B cell (primary cell): ENCODE results near the gene HOXD8. TPM values are rescaled to one million over a fixed set of nuclear protein-coding genes. Genes with fewer than 3 reads are reported as not detected.

ENCODE experiments used
- ATAC-seq: fragments of 200-7000 bp; cut with Tn5 transposase; one replicate; pipeline ENCODE4 v1.10.0; 2021; ENCODE audit warnings: low read depth, mild to moderate bottlenecking, moderate number of reproducible peaks, moderate library complexity
- CTCF ChIA-PET: fragments of 350-600 bp; sonication (Branson Sonifier 250); formaldehyde crosslinking; loops from one replicate; lab custom pipeline; 2021; ENCODE audit warnings: antibody characterized with exemption, inconsistent platforms; lab: Charles Lee
- POLR2A ChIA-PET: fragments of 350-600 bp; sonication (Branson Sonifier 250); formaldehyde crosslinking; loops from one replicate; lab custom pipeline; 2021; ENCODE audit warnings: antibody characterized with exemption; lab: Charles Lee
- DNase-seq: peaks from one replicate; pipeline ENCODE4 v3.0.0; 2013
- H2AFZ ChIP-seq: 2 replicates; pipeline ENCODE4 v1.6.1; 2012; ENCODE audit warnings: mild to moderate bottlenecking, low read depth, low read length; ENCODE audit not compliant: insufficient read depth, poor library complexity, severe bottlenecking
- H3K27ac ChIP-seq, 2 donors: 1 replicate in 1 of 2; 2 replicates in 1 of 2; pipeline ENCODE4 v1.5.1; 2012 to 2013; ENCODE audit warnings: low read length in 2 of 2, mild to moderate bottlenecking in 2 of 2, moderate library complexity in 1 of 2
- H3K27me3 ChIP-seq, 4 experiments: fragments of 200-600 bp in 1 of 4; sonication (generic) in 1 of 4; replicated peaks in 1 of 4; 1 replicate in 2 of 4; 2 replicates in 2 of 4; pipeline versions ENCODE4 v1.6.1 to v1.7.0; 2013 to 2016; ENCODE audit warnings: low read length in 3 of 4, mild to moderate bottlenecking in 2 of 4, mixed read lengths in 1 of 4, moderate library complexity in 1 of 4; ENCODE audit not compliant: insufficient read depth in 4 of 4, control insufficient read depth in 3 of 4; ENCODE audit errors: control extremely low read depth in 1 of 4
- H3K36me3 ChIP-seq, 2 experiments: replicated peaks in 1 of 2; 1 replicate in 1 of 2; 2 replicates in 1 of 2; pipeline versions ENCODE4 v1.6.1 to v1.7.1; 2013; ENCODE audit warnings: low read length in 1 of 2; ENCODE audit not compliant: insufficient read depth in 2 of 2, control insufficient read depth in 1 of 2; ENCODE audit errors: control extremely low read depth in 1 of 2, extremely low read depth in 1 of 2
- H3K4me1 ChIP-seq, 2 donors: fragments of 200-600 bp in 1 of 2; sonication (generic) in 1 of 2; 1 replicate in 1 of 2; 2 replicates in 1 of 2; pipeline versions ENCODE4 v1.5.1 to v1.6.1; 2013 to 2017; ENCODE audit warnings: low read length in 2 of 2; ENCODE audit not compliant: control insufficient read depth in 2 of 2, insufficient read depth in 2 of 2
- H3K4me2 ChIP-seq: replicated peaks from 2 replicates; pipeline ENCODE3; 2012; ENCODE audit warnings: mild to moderate bottlenecking, low read depth, low read length; ENCODE audit not compliant: poor library complexity, severe bottlenecking
- H3K4me3 ChIP-seq, 5 experiments: fragments of 200-600 bp in 1 of 5; sonication (generic) in 1 of 5; 1 replicate in 3 of 5; 2 replicates in 2 of 5; pipeline versions ENCODE4 v1.5.1 to v1.7.0; 2011 to 2016; ENCODE audit warnings: low read length in 4 of 5, mild to moderate bottlenecking in 4 of 5, low read depth in 2 of 5, control low read depth in 1 of 5, moderate library complexity in 1 of 5; ENCODE audit not compliant: insufficient read depth in 1 of 5; ENCODE audit errors: control extremely low read depth in 1 of 5, extremely low read depth in 1 of 5
- H3K79me2 ChIP-seq: fragments of 200-600 bp; sonication (generic); one replicate; pipeline ENCODE4 v1.6.0; 2016; ENCODE audit warnings: low read length; ENCODE audit not compliant: control insufficient read depth, insufficient read depth
- H3K9ac ChIP-seq: fragments of 200-600 bp; sonication (generic); 2 replicates; pipeline ENCODE4 v1.6.1; 2017; ENCODE audit warnings: mild to moderate bottlenecking, low read length, moderate library complexity
- H3K9me3 ChIP-seq, 3 donors: one replicate each; pipeline versions ENCODE4 v1.6.1 to v1.7.1; 2013; ENCODE audit warnings: low read length in 2 of 3; ENCODE audit not compliant: control insufficient read depth in 2 of 3, insufficient read depth in 1 of 3; ENCODE audit errors: control extremely low read depth in 1 of 3
- H4K20me1 ChIP-seq: 2 replicates; pipeline ENCODE4 v1.6.0; 2012; ENCODE audit warnings: mild to moderate bottlenecking, low read length; ENCODE audit not compliant: insufficient read depth, control insufficient read depth, poor library complexity, severe bottlenecking
- H3K27ac Mint-ChIP-seq: one replicate; pipeline ENCODE4 v1.8.0; 2021; ENCODE audit warnings: mixed read lengths
- H3K27me3 Mint-ChIP-seq: one replicate; pipeline ENCODE4 v1.8.0; 2021; ENCODE audit warnings: mixed read lengths
- H3K4me1 Mint-ChIP-seq: one replicate; pipeline ENCODE4 v1.8.0; 2021; ENCODE audit warnings: mixed read lengths
- H3K4me3 Mint-ChIP-seq: one replicate; pipeline ENCODE4 v1.8.0; 2021; ENCODE audit warnings: mixed read lengths
- H3K9me3 Mint-ChIP-seq: one replicate; pipeline ENCODE4 v1.8.0; 2022; ENCODE audit warnings: mixed read lengths; ENCODE audit not compliant: insufficient read depth
- EZH2 ChIP-seq: IDR thresholded peaks from 2 replicates; pipeline ENCODE4 v1.6.1; 2012; ENCODE audit warnings: borderline replicate concordance, low read depth, mild to moderate bottlenecking, moderate library complexity, low read length; ENCODE audit not compliant: insufficient read depth, poor library complexity, severe bottlenecking
- WGBS: methylation state at CpG from one replicate; pipeline ENCODE4 v1.1.5; 2013; ENCODE audit warnings: missing lambda C conversion rate; ENCODE audit not compliant: insufficient coverage; 5-methylcytosine and 5-hydroxymethylcytosine counted together
- intact Hi-C: fragments of 100-400 bp; cut with micrococcal nuclease; formaldehyde crosslinking; loops from one replicate; pipeline ENCODE4 v1.10.0; 2022
- polyA plus RNA-seq: library from polyadenylated mRNA; depleted of rRNA; stranded (reverse); fragments of >200 nt; gene quantifications from 2 replicates; pipeline ENCODE4 v1.2.3, GENCODE V29; 2012
- total RNA-seq, 2 donors: library from RNA; stranded (reverse); fragments of 120-200 nt in 1 of 2; gene quantifications; 1 replicate in 1 of 2; 2 replicates in 1 of 2; pipeline versions ENCODE4 v1.2.3 to v1.2.4, GENCODE V29; 2013 to 2022
- TF ChIP-seq, protein P1 (sequence below): fragments of 200-600 bp; IDR thresholded peaks from one replicate; pipeline ENCODE4 v1.8.0; 2022; ENCODE audit warnings: antibody characterized with exemption, mild to moderate bottlenecking

HOXD8 gene
- total and polyA plus RNA-seq, 2 donors (not counting 1 experiment from before 2014, with no cell fraction given) = not detected

DNA sequence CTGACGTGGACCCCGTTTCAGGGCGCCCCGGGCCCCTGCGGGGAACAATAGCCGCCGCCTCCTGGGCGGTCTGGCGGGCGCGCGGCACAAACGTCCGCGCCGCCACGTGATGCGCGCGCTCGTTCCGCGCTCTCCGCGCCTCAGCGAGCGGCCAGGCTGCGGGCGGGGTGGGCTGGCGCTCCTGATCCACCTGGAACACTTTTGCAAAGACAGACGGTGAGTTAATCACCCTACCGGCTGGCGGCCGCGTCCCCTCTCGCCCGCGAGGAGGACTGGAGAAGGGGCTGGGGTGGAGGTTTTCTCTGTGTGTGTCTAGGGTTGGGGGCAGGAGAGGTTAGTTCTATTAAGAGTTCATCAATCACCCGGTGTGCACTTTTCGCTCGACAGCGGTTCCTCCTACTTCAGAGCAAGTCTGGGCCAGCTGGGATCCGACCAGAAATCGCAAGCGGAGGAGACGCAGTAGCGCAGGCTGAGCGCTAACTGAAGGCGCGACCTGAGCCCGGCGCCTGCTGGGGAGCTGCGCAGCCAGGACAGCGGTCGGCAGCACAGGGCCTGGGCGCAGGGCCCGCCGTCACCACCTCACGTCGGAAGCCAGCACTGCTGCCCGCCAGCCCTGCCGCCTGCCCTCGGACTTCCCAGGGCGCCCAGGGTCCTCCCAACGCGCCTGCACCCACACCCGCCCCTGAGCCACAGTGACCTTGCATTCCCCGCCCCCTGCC lies 48.7 kb downstream of the HOXD8 start:
- Histone ChIP-seq H3K4me2 (peak overlapping the region; percentile 30), H4K20me1 (no peaks in the 10 kb centered on the region)
- peaks cover 83% of the 10 kb centered on the region for H3K27me3 Mint-ChIP-seq

DNA sequence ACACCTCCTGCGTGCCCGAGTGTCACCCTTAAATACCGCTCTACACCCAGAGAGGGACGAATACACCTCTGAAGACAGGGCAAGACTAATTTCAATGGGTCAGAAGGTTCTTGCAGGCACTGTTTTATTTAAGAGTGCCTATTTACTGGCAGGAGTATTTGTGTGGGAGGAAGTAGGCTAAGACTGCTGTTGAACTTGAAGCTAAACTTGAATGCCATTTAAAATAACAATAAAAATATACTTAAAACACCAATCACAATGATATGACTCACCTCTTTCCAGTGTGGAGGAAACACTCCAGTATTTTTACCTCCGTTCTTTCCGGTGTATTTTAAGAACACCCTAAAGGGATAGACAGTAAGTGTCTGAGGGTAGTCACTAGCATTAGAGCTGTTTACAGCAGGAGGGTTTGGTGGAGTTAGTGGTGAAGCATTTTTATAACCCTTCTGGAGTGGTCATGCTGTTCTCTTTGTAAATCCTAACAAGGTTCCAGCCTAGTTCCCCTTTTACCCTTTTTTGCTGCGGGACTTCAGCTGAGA lies 49.3 kb downstream of the HOXD8 start:
- DNase-seq = no peak
- H3K4me3 Mint-ChIP-seq = no peak overlapping the region
- peaks cover 82% of the 10 kb centered on the region for H3K27me3 Mint-ChIP-seq
- no peak overlapping the region for H3K27ac Mint-ChIP-seq
- WGBS = no CpG with 5 or more reads among the region's 7 CpGs
- no peak for ATAC-seq
- Histone ChIP-seq H3K4me1 (peaks cover 4 to 12% of the 10 kb centered on the region in 2 donors), H2AFZ (no peak overlapping the region), H3K27me3 (peaks cover 0 to 64% (median 53%) of the 10 kb centered on the region in 4 experiments), H3K9ac (no peak overlapping the region), H3K79me2 (no peaks in the 10 kb centered on the region), H4K20me1 (no peaks in the 10 kb centered on the region), H3K27ac (no peak overlapping the region), H3K36me3 (no peaks in the 10 kb centered on the region), H3K4me2 (peak overlapping the region; percentile 30), H3K4me3 (no peak overlapping the region), H3K9me3 (peaks cover 0 to 9% (median 0%) of the 10 kb centered on the region in 3 donors)
- no peaks in the 10 kb centered on the region for H3K9me3 Mint-ChIP-seq
- ChIA-PET POLR2A (no interaction called here), CTCF (no interaction called here)
- no peak for TF ChIP-seq EZH2
- TF ChIP-seq, protein P1, sequence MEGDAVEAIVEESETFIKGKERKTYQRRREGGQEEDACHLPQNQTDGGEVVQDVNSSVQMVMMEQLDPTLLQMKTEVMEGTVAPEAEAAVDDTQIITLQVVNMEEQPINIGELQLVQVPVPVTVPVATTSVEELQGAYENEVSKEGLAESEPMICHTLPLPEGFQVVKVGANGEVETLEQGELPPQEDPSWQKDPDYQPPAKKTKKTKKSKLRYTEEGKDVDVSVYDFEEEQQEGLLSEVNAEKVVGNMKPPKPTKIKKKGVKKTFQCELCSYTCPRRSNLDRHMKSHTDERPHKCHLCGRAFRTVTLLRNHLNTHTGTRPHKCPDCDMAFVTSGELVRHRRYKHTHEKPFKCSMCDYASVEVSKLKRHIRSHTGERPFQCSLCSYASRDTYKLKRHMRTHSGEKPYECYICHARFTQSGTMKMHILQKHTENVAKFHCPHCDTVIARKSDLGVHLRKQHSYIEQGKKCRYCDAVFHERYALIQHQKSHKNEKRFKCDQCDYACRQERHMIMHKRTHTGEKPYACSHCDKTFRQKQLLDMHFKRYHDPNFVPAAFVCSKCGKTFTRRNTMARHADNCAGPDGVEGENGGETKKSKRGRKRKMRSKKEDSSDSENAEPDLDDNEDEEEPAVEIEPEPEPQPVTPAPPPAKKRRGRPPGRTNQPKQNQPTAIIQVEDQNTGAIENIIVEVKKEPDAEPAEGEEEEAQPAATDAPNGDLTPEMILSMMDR = no peak
- intact Hi-C loops = no loop called here
- H3K4me1 Mint-ChIP-seq = peaks cover 9% of the 10 kb centered on the region

More for the DNA sequence above, 48.7 kb downstream of the HOXD8 start:
- Histone ChIP-seq H3K79me2 (no peaks in the 10 kb centered on the region), H2AFZ (no peak overlapping the region), H3K4me1 (peaks cover 4 to 12% of the 10 kb centered on the region in 2 donors), H3K4me3 (no peak overlapping the region), H3K9me3 (peaks cover 0 to 9% (median 0%) of the 10 kb centered on the region in 3 donors), H3K9ac (no peak overlapping the region), H3K27me3 (peaks cover 0 to 64% (median 56%) of the 10 kb centered on the region in 4 experiments), H3K36me3 (no peaks in the 10 kb centered on the region), H3K27ac (no peak overlapping the region)
- DNase-seq (no peak), ATAC-seq (no peak)
- WGBS = 4% methylated on average over 68 of the region's 68 CpGs
- POLR2A ChIA-PET = no interaction called here
- Mint-ChIP-seq H3K4me1 (peaks cover 9% of the 10 kb centered on the region), H3K9me3 (no peaks in the 10 kb centered on the region), H3K27ac (no peak overlapping the region), H3K4me3 (no peak overlapping the region)
- CTCF ChIA-PET = no interaction called here
- intact Hi-C loops = no loop called here
- TF ChIP-seq EZH2 = no peak
- TF ChIP-seq, protein P1 = no peak
